Glutamatergic neuron (in vitro differentiated cells): Measurements from ENCODE around the gene WDR7. TPM values are rescaled to one million over a fixed set of nuclear protein-coding genes. Genes with fewer than 3 reads are reported as not detected.

Source experiments
- DNase-seq: peaks from one replicate; pipeline ENCODE4 v3.0.0; 2022
- H3K27ac Mint-ChIP-seq: one replicate; pipeline ENCODE4 v1.8.0; 2020; ENCODE audit warnings: mild to moderate bottlenecking, mixed read lengths, inconsistent platforms; ENCODE audit not compliant: unreplicated experiment
- H3K27me3 Mint-ChIP-seq: one replicate; pipeline ENCODE4 v1.8.0; 2020; ENCODE audit warnings: mild to moderate bottlenecking, moderate library complexity, mixed read lengths, inconsistent platforms; ENCODE audit not compliant: unreplicated experiment
- H3K36me3 Mint-ChIP-seq: one replicate; pipeline ENCODE4 v1.8.0; 2020; ENCODE audit warnings: mild to moderate bottlenecking, mixed read lengths, inconsistent platforms; ENCODE audit not compliant: unreplicated experiment
- H3K4me1 Mint-ChIP-seq: one replicate; pipeline ENCODE4 v1.8.0; 2020; ENCODE audit warnings: mild to moderate bottlenecking, low read depth, mixed read lengths, inconsistent platforms; ENCODE audit not compliant: unreplicated experiment
- H3K4me3 Mint-ChIP-seq: one replicate; pipeline ENCODE4 v1.8.0; 2020; ENCODE audit warnings: mild to moderate bottlenecking, mixed read lengths, inconsistent platforms; ENCODE audit not compliant: unreplicated experiment
- H3K9me3 Mint-ChIP-seq: one replicate; pipeline ENCODE4 v1.8.0; 2020; ENCODE audit warnings: mild to moderate bottlenecking, moderate library complexity, mixed read lengths, inconsistent platforms; ENCODE audit not compliant: unreplicated experiment
- total RNA-seq: library from RNA; stranded (reverse); fragmentation: NEBNext Ultra II Directional; extraction: Animal tissue kit (Norgen Biotek cat#: 25700); gene quantifications from one replicate; pipeline ENCODE4 v1.2.1, GENCODE V29; 2021; ENCODE audit not compliant: unreplicated experiment
- TF ChIP-seq, protein P1 (sequence below): fragments of 200-600 bp; sonication (generic); IDR thresholded peaks from one replicate; pipeline ENCODE4 v1.5.0; 2021; ENCODE audit not compliant: partially characterized antibody, unreplicated experiment

WDR7 gene
- total RNA-seq, 1 donor from 2014 or later, result 41.8 TPM

DNA sequence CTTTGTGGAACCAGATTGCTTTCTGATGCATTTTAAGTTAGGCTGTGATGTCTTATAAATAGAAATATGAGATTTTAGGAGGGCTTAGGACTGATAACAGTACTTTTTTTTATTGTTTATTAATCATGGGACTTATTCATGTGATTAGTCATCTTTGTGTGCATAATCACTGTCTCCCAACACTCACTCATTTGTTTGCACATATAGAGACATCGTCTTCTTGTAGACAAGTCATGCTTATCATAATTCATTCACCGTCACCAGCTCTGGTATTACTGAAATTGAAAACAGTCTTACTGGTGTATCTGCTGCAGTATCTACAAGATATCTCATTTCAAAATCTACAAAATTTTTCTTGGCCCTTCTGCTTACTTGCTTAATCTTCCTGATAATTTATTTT, 45.8 kb downstream of the WDR7 start:
- no peak for DNase-seq
- H3K9me3 Mint-ChIP-seq, result no peaks in the 10 kb centered on the region
- H3K36me3 Mint-ChIP-seq, result no peaks in the 10 kb centered on the region
- no peaks in the 10 kb centered on the region for H3K27me3 Mint-ChIP-seq
- TF ChIP-seq, protein P1, sequence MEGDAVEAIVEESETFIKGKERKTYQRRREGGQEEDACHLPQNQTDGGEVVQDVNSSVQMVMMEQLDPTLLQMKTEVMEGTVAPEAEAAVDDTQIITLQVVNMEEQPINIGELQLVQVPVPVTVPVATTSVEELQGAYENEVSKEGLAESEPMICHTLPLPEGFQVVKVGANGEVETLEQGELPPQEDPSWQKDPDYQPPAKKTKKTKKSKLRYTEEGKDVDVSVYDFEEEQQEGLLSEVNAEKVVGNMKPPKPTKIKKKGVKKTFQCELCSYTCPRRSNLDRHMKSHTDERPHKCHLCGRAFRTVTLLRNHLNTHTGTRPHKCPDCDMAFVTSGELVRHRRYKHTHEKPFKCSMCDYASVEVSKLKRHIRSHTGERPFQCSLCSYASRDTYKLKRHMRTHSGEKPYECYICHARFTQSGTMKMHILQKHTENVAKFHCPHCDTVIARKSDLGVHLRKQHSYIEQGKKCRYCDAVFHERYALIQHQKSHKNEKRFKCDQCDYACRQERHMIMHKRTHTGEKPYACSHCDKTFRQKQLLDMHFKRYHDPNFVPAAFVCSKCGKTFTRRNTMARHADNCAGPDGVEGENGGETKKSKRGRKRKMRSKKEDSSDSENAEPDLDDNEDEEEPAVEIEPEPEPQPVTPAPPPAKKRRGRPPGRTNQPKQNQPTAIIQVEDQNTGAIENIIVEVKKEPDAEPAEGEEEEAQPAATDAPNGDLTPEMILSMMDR, result no peak
- H3K4me1 Mint-ChIP-seq, result no peaks in the 10 kb centered on the region
- no peak overlapping the region for H3K4me3 Mint-ChIP-seq
- H3K27ac Mint-ChIP-seq, result no peak overlapping the region

GRCh38 chr18:56702946-56703345, 51.8 kb downstream of the WDR7 start:
- no peak overlapping the region for H3K27ac Mint-ChIP-seq
- no peaks in the 10 kb centered on the region for H3K4me1 Mint-ChIP-seq
- no peaks in the 10 kb centered on the region for H3K27me3 Mint-ChIP-seq
- DNase-seq, result no peak
- no peak overlapping the region for H3K4me3 Mint-ChIP-seq
- no peaks in the 10 kb centered on the region for H3K9me3 Mint-ChIP-seq
- H3K36me3 Mint-ChIP-seq, result no peaks in the 10 kb centered on the region
- TF ChIP-seq, protein P1, result peak; percentile 77

- TF ChIP-seq, protein P1, result no peak
- H3K4me1 Mint-ChIP-seq, result peaks cover 15% of the 10 kb centered on the region
- no peak overlapping the region for H3K4me3 Mint-ChIP-seq
- H3K27ac Mint-ChIP-seq, result no peak overlapping the region
- no peaks in the 10 kb centered on the region for H3K36me3 Mint-ChIP-seq
- no peak for DNase-seq
- no peaks in the 10 kb centered on the region for H3K9me3 Mint-ChIP-seq
- no peaks in the 10 kb centered on the region for H3K27me3 Mint-ChIP-seq
These were observed 58.3 kb downstream of the WDR7 start for GRCh38 chr18:56709463-56709862.

GRCh38 chr18:56711708-56712445, 60.7 kb downstream of the WDR7 start:
- H3K4me3 Mint-ChIP-seq, result peak overlapping the region; percentile 17
- DNase-seq, result no peak
- peak overlapping the region; percentile 75 for H3K27ac Mint-ChIP-seq
- no peaks in the 10 kb centered on the region for H3K27me3 Mint-ChIP-seq
- H3K4me1 Mint-ChIP-seq, result peaks cover 15% of the 10 kb centered on the region
- TF ChIP-seq, protein P1, result no peak
- no peaks in the 10 kb centered on the region for H3K36me3 Mint-ChIP-seq
- H3K9me3 Mint-ChIP-seq, result no peaks in the 10 kb centered on the region

- H3K4me1 Mint-ChIP-seq, result peaks cover 19% of the 10 kb centered on the region
- no peak for DNase-seq
- H3K27ac Mint-ChIP-seq, result no peak overlapping the region
- H3K36me3 Mint-ChIP-seq, result no peaks in the 10 kb centered on the region
- TF ChIP-seq, protein P1, result no peak
- H3K4me3 Mint-ChIP-seq, result no peak overlapping the region
- no peaks in the 10 kb centered on the region for H3K27me3 Mint-ChIP-seq
- no peaks in the 10 kb centered on the region for H3K9me3 Mint-ChIP-seq
These were observed 61.6 kb downstream of the WDR7 start for GRCh38 chr18:56712761-56713160.
